Type B pancreatic cell (in vitro differentiated cells): ENCODE data around the gene RHOH. TPM values are rescaled to one million over a fixed set of nuclear protein-coding genes. Genes with fewer than 3 reads are reported as not detected.

Experiments
- DNase-seq: peaks from one replicate; pipeline ENCODE4 v3.0.0; 2021; ENCODE audit warnings: mixed read lengths; ENCODE audit not compliant: unreplicated experiment; ENCODE audit errors: extremely low spot score
- H3K27ac Mint-ChIP-seq: 2 replicates; pipeline ENCODE4 v1.8.0; 2021; ENCODE audit warnings: mild to moderate bottlenecking, mixed read lengths
- H3K27me3 Mint-ChIP-seq: 2 replicates; pipeline ENCODE4 v1.8.0; 2021; ENCODE audit warnings: mixed read lengths
- H3K36me3 Mint-ChIP-seq: 2 replicates; pipeline ENCODE4 v1.8.0; 2021; ENCODE audit warnings: mixed read lengths
- H3K4me1 Mint-ChIP-seq: one replicate; pipeline ENCODE4 v1.8.0; 2021; ENCODE audit warnings: mixed read lengths; ENCODE audit not compliant: unreplicated experiment
- H3K4me3 Mint-ChIP-seq: 2 replicates; pipeline ENCODE4 v1.8.0; 2021; ENCODE audit warnings: mild to moderate bottlenecking, mixed read lengths
- H3K9me3 Mint-ChIP-seq: 2 replicates; pipeline ENCODE4 v1.8.0; 2021; ENCODE audit warnings: mixed read lengths
- total RNA-seq: library from RNA; stranded (reverse); gene quantifications from 2 replicates; pipeline ENCODE4 v1.2.1, GENCODE V29; 2021; ENCODE audit warnings: low replicate concordance
- TF ChIP-seq, protein P1 (sequence below): fragments of 200-600 bp; sonication (generic); conservative IDR thresholded peaks from 2 replicates; pipeline ENCODE4 v1.5.0; 2021; ENCODE audit warnings: antibody characterized with exemption, mild to moderate bottlenecking

The RHOH gene
- total RNA-seq, 1 donor from 2014 or later: 5.4 TPM

DNA sequence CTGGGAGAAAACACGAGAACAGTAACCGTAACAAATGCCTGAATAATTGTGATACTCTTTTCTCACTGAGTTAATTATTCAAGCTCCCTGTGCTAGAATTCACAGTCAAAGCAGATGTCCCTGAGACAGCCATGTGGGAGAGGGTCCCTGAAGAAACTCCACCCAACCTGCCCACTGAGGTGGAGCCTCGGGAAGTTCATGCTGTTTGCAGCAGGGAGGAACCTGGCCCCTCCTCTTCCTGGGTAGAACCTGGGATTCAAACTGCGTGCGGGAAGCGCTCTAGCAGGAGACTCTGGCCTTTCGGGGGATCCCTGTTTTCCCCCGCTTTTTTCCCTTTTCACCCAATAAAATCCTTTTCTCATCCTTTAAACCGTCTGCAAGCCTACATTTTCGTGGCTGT is 20.2 kb upstream of the RHOH start:
- Mint-ChIP-seq H3K4me1 (peaks cover 16% of the 10 kb centered on the region), H3K36me3 (no peaks in the 10 kb centered on the region), H3K9me3 (no peaks in the 10 kb centered on the region), H3K27ac (no peak overlapping the region), H3K27me3 (no peaks in the 10 kb centered on the region), H3K4me3 (no peak overlapping the region)
- TF ChIP-seq, protein P1, sequence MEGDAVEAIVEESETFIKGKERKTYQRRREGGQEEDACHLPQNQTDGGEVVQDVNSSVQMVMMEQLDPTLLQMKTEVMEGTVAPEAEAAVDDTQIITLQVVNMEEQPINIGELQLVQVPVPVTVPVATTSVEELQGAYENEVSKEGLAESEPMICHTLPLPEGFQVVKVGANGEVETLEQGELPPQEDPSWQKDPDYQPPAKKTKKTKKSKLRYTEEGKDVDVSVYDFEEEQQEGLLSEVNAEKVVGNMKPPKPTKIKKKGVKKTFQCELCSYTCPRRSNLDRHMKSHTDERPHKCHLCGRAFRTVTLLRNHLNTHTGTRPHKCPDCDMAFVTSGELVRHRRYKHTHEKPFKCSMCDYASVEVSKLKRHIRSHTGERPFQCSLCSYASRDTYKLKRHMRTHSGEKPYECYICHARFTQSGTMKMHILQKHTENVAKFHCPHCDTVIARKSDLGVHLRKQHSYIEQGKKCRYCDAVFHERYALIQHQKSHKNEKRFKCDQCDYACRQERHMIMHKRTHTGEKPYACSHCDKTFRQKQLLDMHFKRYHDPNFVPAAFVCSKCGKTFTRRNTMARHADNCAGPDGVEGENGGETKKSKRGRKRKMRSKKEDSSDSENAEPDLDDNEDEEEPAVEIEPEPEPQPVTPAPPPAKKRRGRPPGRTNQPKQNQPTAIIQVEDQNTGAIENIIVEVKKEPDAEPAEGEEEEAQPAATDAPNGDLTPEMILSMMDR: no peak
- DNase-seq: no peak

DNA sequence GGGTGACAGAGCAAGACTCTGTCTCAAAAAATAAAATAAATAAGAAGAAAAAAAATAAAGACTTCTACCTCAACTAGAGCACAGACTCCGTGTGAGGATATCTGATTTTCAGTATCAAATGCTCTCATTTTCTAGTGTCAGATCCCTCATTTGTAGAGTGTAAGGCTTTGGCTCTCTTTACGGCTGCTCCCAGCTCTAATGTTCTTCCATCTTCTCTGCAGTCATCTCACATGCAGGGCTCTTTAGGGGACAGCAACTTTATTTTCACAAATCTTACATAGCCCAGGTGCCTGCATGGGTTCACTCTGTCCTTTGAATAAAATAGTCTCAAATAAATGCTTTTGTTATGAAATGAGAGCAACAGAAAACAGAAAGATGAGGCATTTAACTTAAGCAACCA is 19.2 kb upstream of the RHOH start:
- H3K27ac Mint-ChIP-seq: no peak overlapping the region
- peaks cover 16% of the 10 kb centered on the region for H3K4me1 Mint-ChIP-seq
- H3K27me3 Mint-ChIP-seq: no peaks in the 10 kb centered on the region
- H3K4me3 Mint-ChIP-seq: no peak overlapping the region
- H3K9me3 Mint-ChIP-seq: no peaks in the 10 kb centered on the region
- no peak for DNase-seq
- H3K36me3 Mint-ChIP-seq: no peaks in the 10 kb centered on the region
- TF ChIP-seq, protein P1: no peak

DNA sequence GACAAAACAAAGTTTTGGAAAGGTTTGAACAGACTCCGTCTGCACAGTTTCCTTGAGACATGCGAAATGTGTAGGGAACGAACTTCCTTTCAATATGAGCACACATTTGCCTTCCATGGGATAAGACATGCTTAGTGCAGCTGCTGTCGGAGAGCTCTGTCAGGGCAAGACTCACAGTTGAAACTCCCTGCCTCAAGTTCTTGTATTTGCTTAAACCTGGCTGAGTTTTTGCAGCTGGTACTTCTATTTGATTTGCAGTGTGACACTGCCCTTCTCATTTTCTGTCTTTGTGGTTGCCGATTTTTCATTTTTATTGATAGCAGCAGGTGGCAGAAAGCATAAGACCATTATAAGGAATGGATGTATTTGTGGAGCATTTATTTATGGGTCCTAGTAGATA is 18.2 kb upstream of the RHOH start:
- H3K27ac Mint-ChIP-seq: no peak overlapping the region
- H3K27me3 Mint-ChIP-seq: no peaks in the 10 kb centered on the region
- no peaks in the 10 kb centered on the region for H3K36me3 Mint-ChIP-seq
- peaks cover 16% of the 10 kb centered on the region for H3K4me1 Mint-ChIP-seq
- no peak for DNase-seq
- H3K4me3 Mint-ChIP-seq: no peak overlapping the region
- no peaks in the 10 kb centered on the region for H3K9me3 Mint-ChIP-seq
- TF ChIP-seq, protein P1: no peak

DNA sequence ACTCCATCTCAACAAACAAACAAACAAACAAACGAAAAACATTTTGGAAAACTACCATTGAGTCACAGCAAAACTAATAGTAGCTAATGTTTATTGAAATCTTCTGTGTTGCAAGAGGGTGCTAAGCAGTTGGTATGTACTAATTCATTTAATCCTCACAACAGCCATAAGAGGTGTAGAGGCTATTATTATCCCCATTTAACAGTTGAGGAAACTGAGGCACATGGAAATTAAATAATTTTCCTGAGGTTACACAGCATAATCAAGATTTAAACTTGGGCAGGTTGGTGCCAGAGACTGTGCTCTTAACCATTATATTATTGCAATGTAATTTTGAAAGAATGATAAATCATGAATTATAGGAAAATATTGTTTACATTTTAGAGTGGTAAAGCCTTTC is 17.5 kb upstream of the RHOH start:
- Mint-ChIP-seq H3K27me3 (no peaks in the 10 kb centered on the region), H3K27ac (no peak overlapping the region), H3K4me1 (peaks cover 16% of the 10 kb centered on the region), H3K36me3 (no peaks in the 10 kb centered on the region), H3K4me3 (no peak overlapping the region), H3K9me3 (no peaks in the 10 kb centered on the region)
- TF ChIP-seq, protein P1: no peak
- no peak for DNase-seq

DNA sequence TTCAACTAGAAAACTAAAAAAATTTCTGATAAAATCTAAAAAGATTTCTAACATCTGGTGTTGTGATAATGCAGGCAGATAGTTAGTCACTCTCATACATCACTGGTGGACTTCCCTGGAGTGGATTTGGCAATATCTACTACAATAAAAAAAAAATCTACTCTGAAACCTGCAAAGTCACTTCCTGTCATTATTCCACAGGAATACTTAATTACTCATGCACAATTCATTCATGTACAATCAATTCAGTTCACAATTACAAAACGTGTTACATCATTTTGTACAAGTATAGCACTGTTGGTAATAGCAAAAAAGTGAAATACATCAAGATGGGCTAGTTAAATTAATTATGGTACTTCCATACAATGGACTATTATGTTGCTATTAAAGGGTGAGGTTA is 16.5 kb upstream of the RHOH start:
- Mint-ChIP-seq H3K27me3 (no peaks in the 10 kb centered on the region), H3K4me1 (peaks cover 16% of the 10 kb centered on the region), H3K4me3 (no peak overlapping the region), H3K27ac (no peak overlapping the region), H3K36me3 (no peaks in the 10 kb centered on the region), H3K9me3 (no peaks in the 10 kb centered on the region)
- TF ChIP-seq, protein P1: no peak
- no peak for DNase-seq

DNA sequence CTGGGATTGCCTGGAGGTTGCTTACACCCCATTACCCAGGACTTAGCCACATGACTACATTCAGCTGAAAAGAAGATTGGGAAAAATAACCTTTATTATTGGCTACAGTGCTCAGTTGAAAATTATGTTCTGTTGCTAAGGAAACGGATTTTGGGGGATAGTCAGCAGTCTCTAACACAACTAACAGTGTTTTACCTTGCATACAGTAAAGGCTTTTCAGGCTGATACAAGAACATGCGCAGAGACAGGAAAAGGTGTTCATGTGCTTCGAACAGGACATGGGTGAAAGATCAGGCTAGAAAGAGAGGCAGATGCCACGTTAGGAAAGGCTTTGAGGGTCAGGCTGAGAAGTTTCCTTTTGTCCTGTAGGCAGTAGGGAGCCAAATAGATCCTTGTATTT is 14.8 kb upstream of the RHOH start:
- TF ChIP-seq, protein P1: no peak
- DNase-seq: no peak
- H3K27me3 Mint-ChIP-seq: no peaks in the 10 kb centered on the region

More for the DNA sequence above, 14.8 kb upstream of the RHOH start:
- Mint-ChIP-seq H3K4me3 (no peak overlapping the region), H3K36me3 (no peaks in the 10 kb centered on the region), H3K27ac (no peak overlapping the region), H3K9me3 (no peaks in the 10 kb centered on the region), H3K4me1 (peaks cover 8% of the 10 kb centered on the region)
